HG03135 (cell line): ENCODE data around the gene CGB8.
"Not testable (repeated sequence)": the region's sequence is repeated elsewhere in the genome, so short reads cannot be mapped to it uniquely, and the experiment has no call there.

Source experiments
- ATAC-seq: cut with Tn5 transposase; IDR thresholded peaks from one replicate; pipeline ENCODE4 v1.9.1; 2021; ENCODE audit warnings: mild to moderate bottlenecking, moderate library complexity; ENCODE audit not compliant: unreplicated experiment

The CGB8 gene

DNA sequence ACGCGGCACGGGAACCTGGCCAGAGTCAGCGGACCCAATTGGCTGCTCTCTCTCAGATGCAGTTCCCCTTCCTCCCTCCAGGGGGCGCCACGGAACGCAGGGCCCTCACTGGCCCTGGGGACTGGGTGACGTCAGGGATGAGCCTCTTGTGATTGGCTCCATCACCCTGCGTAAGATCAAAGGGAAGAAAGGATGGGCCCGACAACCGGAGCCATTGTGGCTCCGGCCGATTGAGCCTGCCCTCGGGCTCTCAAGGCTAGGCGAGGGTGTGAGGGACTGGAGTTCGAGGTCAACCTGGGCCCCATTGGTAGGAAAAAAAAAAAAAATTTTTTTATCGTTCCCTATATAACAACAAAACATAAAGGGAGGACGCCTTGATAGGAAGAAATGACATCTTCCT is 12.1 kb downstream of the CGB8 start, which contains the start of gene CGB1:
TSS of gene CGB1 (minus strand) at position 81 of the 400 bp plus-strand sequence. CDS start 184 bp downstream, outside the sequence.
- ATAC-seq: not testable (repeated sequence)

GRCh38 chr19:49031642-49032301 is 17.1 kb downstream of the CGB8 start, which contains the start of gene CGB2:
TSS of gene CGB2 (plus strand) at chr19:49031890. CDS start at chr19:49032096, 206 bp downstream.
- ATAC-seq: not testable (repeated sequence)

DNA sequence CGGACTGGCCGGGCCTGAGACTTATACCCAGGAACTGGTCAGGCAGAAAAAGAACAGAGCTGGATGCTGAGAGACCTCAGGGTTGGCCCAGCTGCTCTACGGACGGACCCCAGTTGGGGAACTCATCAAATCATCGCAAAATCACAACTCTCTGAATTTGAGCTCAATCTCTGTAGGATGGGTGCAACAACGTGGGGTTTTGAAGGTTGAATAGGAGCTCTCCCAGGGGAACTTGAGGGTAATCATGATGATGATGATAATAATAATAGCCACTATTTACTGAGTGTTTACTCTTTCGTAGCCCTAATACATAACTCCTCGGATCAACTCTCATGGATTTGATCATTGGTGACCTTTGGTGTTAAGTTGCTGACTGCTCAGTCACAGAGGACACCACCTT is 18.6 kb downstream of the CGB8 start:
- ATAC-seq: not testable (repeated sequence)

GRCh38 chr19:49029749-49030148 is 19.2 kb downstream of the CGB8 start:
- not testable (repeated sequence) for ATAC-seq

GRCh38 chr19:49028686-49029085 is 20.2 kb downstream of the CGB8 start:
- ATAC-seq: not testable (repeated sequence)

GRCh38 chr19:49025599-49025998 is 23.3 kb downstream of the CGB8 start:
- not testable (repeated sequence) for ATAC-seq

DNA sequence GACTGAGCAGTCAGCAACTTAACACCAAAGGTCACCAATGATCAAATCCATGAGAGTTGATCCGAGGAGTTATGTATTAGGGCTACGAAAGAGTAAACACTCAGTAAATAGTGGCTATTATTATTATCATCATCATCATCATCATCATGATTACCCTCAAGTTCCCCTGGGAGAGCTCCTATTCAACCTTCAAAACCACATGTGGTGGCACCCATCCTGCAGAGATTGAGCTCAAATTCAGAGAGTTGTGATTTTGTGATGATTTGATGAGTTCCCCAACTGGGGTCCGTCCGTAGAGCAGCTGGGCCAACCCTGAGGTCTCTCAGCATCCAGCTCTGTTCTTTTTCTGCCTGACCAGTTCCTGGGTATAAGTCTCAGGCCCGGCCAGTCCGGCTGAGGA is 23.8 kb downstream of the CGB8 start:
- not testable (repeated sequence) for ATAC-seq

DNA sequence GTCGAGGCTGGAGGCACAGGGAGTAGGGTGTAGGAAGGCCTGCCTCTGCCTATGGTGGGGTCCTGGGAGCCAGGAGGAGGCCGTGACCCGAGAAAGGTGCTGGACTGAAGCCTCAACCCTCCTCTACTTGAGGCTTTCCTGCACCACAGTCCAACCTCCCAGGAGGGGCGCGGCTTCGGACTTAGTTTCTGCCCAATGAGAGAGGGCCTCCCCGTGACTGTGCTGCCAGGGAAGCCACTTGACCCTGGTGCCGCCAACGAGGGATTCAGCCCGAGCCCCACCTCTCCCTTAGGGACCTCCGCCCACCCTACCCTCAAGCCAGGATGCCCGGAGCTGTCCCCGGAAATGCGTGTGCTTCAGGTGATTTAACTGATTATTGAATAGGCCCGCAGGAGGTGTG is 24.7 kb downstream of the CGB8 start, which contains the start of gene CGB3:
TSS of gene CGB3 (minus strand) at position 101 of the 400 bp plus-strand sequence. CDS start 362 bp downstream, outside the sequence.
- not testable (repeated sequence) for ATAC-seq

GRCh38 chr19:49022116-49022515 is 26.8 kb downstream of the CGB8 start:
- ATAC-seq: no peak

DNA sequence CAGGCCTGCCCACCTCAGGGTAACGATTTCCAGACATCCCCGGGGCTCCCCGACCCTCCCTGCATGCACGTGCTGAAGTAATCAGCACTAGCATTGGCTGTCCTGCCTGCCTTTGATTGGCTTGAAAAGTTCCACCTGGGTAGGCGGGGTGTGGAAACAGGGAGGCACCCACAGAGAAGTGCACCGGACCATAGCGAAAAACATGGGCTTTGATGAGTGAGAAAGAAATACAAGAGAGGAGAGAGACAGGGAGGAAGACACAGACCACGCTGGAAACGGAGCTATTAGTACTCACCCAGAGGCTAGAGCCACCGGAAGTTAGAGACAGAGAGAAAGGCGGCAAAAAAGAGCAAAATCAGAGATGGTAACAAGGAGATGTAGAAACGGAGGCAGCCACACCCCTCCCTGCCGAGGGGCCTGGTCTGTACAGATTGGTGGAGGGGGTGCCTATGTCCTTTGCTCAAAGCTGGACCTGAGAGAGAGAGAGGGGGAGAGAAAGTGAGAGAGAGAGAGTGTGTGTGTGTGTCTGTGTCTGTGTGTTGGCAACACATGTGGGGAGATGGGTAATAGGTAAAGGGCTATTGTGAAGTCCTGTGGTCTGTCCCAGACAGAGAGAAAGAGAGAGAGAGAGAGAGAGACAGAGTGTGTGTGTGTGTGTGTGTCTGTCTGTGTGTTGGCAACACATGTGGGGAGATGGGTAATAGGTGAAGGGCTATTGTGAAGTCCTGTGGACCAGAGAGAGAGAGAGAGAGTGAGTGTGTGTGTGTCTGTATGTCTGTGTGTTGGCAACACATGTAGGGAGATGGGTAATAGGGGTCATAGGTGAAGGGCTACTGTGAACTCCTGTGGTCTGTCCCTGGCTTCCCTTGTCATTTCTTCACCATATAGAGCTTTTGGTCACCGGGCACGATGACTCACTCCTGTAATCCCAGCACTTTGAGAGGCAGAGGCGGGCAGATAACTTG is 27.7 kb downstream of the CGB8 start:
- no peak for ATAC-seq

DNA sequence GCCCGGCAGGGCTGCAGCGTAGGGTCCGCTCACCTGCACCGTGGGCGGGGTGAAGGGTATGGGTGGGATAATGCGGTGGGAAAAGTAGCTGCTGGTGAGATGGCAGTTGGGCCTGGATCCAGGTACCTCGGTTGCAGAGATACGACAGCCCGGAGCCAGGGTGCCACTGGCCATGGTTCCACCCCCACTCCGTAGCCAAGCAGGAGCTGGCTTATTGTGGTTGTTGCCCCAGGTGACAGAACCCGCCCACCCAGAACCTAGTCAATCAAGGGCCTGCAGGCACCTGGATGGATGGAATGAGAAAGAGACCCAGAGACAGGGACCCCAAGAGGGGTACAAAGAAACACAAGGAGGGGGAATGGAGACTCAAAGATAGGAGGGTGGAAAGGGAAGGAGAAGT is 28.6 kb downstream of the CGB8 start:
- no peak for ATAC-seq

GRCh38 chr19:49019242-49019932 is 29.5 kb downstream of the CGB8 start:
- ATAC-seq: no peak

- ATAC-seq: not testable (repeated sequence)
Observed at GRCh38 chr19:49018388-49019241, 30.3 kb downstream of the CGB8 start.

- no peak for ATAC-seq
Observed at GRCh38 chr19:49017666-49018351, 31.1 kb downstream of the CGB8 start.

DNA sequence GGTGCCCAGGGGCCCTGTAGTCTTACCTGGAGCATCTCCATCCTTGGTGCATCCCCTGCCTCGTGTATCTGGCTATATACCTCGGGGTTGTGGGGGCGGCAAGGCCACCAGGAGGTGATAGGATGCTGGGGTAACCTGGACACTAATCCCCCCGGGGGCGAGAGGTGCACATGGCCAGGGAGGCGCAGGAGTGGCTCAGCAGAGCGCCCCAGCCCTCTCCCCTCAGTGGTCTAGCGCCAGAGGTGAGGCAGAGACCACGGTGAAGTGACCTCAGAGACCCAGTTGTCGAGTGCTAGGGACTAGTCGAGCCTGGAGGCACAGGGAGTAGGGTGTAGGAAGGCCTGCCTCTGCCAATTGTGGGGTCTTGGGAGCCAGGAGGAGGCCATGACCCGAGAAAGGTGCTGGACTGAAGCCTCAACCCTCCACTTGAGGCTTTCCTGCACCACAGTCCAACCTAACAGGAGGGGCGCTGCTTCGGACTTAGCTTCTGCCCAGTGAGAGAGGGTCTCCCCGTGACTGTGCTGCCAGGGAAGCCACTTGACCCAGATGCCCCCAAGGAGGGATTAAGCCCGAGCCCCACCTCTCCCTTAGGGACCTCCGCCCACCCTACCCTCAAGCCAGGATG is 31.8 kb downstream of the CGB8 start, which contains the start of gene LHB:
TSS of gene LHB (minus strand) at position 51 of the 625 bp plus-strand sequence. CDS start at position 41, 10 bp downstream.
- ATAC-seq: no peak

DNA sequence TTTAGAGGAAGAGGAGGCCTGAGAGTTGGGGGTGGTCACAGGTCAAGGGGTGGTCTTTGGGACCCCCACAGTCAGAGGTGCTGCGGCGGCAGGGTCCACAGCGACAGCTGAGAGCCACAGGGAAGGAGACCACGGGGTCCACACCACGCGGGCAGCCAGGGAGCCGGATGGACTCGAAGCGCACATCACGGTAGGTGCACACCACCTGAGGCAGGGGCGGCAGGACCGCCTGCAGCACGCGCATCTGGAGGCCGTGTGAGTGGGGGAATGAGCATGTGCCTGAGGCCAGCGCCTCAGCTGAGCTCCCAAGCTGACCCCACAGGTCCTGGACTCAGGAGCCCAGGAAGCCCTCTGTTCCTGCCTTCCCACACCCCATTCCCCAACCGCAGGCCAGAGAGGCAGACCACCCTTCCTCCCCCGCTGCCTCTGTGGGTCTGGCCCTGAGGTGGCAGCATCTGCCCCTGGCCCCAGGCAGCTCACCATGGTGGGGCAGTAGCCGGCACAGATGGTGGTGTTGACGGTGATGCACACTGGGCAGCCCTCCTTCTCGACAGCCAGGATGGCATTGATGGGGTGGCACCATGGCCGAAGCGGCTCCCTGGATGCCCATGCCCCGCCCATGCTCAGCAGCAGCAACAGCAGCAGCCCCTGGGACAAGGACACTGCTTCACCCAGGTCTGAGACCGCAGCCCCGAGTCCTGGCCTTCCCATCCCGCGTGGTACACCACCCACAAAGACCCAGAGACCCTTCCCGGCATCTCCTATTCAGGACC is 32.7 kb downstream of the CGB8 start:
- ATAC-seq: no peak

DNA sequence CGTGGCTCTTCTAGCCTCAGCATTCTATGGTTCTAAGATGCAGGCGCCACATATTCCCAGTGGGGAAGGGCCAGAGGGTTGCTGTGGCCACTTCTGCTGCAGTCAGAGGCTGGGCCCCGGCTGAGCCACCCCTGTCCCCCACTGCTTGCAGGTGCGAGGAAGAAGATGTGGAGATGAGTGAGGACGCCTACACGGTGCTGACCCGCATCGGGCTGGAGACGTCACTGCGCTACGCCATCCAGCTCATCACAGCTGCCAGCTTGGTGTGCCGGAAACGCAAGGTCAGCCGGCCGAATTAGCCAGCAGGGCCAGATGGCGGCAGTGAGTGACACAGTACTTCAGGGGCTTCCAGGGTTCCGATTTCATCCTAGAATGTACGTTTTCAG is 34.0 kb downstream of the CGB8 start:
- ATAC-seq: no peak
